ENCODE measurements around the gene SLC19A1.

The SLC19A1 gene

DNA sequence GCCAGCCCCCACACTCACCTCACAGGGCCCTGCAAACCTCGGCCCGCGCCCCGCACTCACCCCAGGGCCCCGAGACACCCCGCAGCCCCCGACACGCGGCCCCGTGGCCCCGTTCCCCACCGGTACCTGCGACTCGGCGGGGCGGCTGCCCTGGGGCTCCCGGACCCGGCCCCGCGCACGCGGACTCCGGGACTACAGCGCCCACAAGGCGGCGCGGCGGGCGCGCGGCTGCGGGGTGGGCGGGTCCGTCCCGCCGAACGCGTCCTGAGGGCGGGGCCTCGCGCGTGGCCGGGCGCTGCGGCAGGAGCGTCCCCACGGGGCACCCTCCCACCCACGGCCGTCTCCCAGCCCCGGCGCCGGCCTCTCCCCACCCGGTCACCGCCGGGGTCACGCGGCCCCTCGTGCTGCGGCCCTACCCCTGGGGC, at the start of gene SLC19A1:
Gene SLC19A1, minus strand, starts transcription at position 199 of the 425 bp plus-strand sequence. CDS start 4,481 bp downstream, outside the sequence.
- H3K4me3 ChIP-seq (ENCODE audit: low read depth in 1 of 2, low read length in 1 of 2), result peak within 1 kb of the TSS; percentile 84 to 88
- no peaks in the 10 kb centered on the region for H3K27me3 ChIP-seq
- H3K4me1 ChIP-seq (ENCODE audit: control insufficient read depth in 1 of 2, insufficient read depth in 1 of 2, low read depth in 1 of 2, low read length in 1 of 2), result peaks cover 56 to 76% of the 10 kb centered on the region in 2 experiments
- no peaks in the 10 kb centered on the region for H3K9me3 ChIP-seq
- peak within 1 kb of the TSS; percentile 97 for H3K27ac ChIP-seq
- TF ChIP-seq, protein P1, sequence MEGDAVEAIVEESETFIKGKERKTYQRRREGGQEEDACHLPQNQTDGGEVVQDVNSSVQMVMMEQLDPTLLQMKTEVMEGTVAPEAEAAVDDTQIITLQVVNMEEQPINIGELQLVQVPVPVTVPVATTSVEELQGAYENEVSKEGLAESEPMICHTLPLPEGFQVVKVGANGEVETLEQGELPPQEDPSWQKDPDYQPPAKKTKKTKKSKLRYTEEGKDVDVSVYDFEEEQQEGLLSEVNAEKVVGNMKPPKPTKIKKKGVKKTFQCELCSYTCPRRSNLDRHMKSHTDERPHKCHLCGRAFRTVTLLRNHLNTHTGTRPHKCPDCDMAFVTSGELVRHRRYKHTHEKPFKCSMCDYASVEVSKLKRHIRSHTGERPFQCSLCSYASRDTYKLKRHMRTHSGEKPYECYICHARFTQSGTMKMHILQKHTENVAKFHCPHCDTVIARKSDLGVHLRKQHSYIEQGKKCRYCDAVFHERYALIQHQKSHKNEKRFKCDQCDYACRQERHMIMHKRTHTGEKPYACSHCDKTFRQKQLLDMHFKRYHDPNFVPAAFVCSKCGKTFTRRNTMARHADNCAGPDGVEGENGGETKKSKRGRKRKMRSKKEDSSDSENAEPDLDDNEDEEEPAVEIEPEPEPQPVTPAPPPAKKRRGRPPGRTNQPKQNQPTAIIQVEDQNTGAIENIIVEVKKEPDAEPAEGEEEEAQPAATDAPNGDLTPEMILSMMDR (IDR thresholded peaks at IDR 0.05), result peak; percentile 82
- peaks cover 29% of the 10 kb centered on the region for H3K36me3 ChIP-seq

DNA sequence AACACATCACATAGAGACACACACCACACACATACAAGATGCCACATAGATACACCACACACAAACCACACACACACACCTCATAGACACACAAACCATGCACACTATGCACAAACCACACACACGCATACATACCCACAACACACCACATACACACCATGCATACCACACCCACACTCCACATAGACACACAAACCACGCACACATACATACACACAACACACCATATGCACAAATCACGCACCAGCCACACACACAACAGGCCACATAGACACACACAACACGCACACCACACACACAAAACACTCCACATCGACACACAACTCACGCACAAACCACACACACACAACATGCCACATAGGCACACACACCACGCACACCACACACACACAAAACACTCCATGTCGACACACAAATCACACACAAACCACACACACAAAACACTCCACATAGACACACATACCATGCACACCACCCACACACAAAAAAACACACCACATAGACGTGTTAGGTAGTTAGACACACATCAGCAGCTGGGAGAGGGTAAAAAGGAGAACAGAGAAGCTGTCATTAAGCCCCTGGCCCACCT, 49.5 kb upstream of the SLC19A1 start:
- Histone ChIP-seq H3K4me1 (ENCODE audit: control insufficient read depth in 1 of 2, insufficient read depth in 1 of 2, low read depth in 1 of 2, low read length in 1 of 2) (peaks cover 11 to 21% of the 10 kb centered on the region in 2 experiments), H3K27me3 (peaks cover 68% of the 10 kb centered on the region), H3K9me3 (peaks cover 5% of the 10 kb centered on the region), H3K36me3 (no peaks in the 10 kb centered on the region), H3K27ac (no peak overlapping the region), H3K4me3 (ENCODE audit: low read depth in 1 of 2, low read length in 1 of 2) (no peak overlapping the region)
- TF ChIP-seq, protein P1 (IDR thresholded peaks at IDR 0.05), result no peak

DNA sequence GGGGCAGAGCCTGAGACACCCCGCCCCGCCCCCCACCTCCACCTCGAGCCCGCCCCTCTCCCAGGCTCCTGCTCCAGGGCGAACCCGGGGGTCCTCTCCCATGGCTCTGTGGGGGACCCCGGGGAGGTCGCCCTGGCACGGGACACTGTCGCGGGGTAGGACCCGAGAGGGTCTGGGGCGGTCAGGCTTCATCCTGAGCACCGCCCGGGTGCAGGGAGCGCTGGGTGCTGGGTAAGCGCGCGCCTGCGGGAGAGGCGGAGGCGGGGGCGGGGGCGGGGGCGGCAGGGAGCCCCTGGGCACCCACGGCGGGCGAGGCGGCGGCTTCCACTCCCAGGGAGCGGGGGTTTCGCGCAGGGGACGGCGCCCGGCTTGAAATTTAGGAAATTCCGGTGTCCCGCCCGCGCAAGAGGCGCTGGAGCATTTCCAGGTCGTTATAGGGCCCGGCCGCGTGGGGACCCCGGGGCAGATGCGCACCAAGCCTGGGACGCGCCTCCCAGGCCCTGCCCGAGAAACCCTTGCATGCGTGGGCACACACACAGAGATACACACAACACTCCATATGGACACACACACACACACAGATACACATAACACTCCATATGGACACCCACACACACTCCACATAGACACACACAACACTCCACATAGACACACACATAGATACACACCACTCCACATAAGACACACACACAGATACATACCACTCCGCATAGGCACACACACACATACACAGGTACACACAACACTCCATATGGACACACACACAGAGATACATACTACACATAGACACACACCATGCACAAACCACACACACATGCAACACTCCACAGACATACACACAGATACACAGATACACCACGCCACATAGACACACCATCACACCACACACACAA, 48.7 kb upstream of the SLC19A1 start:
- H3K9me3 ChIP-seq, result peaks cover 10% of the 10 kb centered on the region
- peak overlapping the region; percentile 12 for H3K27ac ChIP-seq
- H3K4me3 ChIP-seq (ENCODE audit: low read depth in 1 of 2, low read length in 1 of 2), result peak overlapping the region in 1 of 2 experiments; percentile 68
- no peaks in the 10 kb centered on the region for H3K36me3 ChIP-seq
- H3K4me1 ChIP-seq (ENCODE audit: control insufficient read depth in 1 of 2, insufficient read depth in 1 of 2, low read depth in 1 of 2, low read length in 1 of 2), result peaks cover 8 to 16% of the 10 kb centered on the region in 2 experiments
- H3K27me3 ChIP-seq, result peaks cover 75% of the 10 kb centered on the region
- TF ChIP-seq, protein P1 (IDR thresholded peaks at IDR 0.05), result no peak

DNA sequence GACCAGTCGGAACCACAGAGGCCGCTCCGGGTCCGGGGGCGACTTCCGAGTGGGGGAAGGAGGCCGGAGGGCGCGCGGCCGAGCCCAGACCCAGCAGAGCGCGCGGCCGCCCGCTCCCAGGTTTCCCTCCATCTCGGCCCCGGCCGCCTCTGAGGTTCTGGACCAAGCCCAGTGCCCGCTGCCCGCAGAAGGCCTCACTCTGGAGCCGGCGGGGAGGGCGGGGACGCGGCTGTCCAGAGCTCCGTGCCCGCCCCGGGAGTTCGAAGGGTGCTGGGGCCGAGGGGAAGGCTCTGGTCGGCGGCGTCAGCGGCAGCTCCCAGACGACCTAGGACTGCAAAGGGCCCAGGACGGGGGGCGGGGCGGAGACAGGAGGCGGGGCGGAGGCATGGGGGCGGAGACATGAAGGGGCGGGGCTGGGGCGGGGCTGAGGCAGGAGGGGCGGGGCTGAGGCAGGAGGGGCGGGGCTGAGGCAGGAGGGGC, 48.0 kb upstream of the SLC19A1 start:
- Histone ChIP-seq H3K27me3 (peaks cover 75% of the 10 kb centered on the region), H3K9me3 (peaks cover 10% of the 10 kb centered on the region), H3K4me1 (ENCODE audit: control insufficient read depth in 1 of 2, insufficient read depth in 1 of 2, low read depth in 1 of 2, low read length in 1 of 2) (peaks cover 8 to 16% of the 10 kb centered on the region in 2 experiments), H3K4me3 (ENCODE audit: low read depth in 1 of 2, low read length in 1 of 2) (peak overlapping the region; percentile 54 to 68), H3K36me3 (no peaks in the 10 kb centered on the region), H3K27ac (peak overlapping the region; percentile 39)
- TF ChIP-seq, protein P1 (IDR thresholded peaks at IDR 0.05), result no peak

DNA sequence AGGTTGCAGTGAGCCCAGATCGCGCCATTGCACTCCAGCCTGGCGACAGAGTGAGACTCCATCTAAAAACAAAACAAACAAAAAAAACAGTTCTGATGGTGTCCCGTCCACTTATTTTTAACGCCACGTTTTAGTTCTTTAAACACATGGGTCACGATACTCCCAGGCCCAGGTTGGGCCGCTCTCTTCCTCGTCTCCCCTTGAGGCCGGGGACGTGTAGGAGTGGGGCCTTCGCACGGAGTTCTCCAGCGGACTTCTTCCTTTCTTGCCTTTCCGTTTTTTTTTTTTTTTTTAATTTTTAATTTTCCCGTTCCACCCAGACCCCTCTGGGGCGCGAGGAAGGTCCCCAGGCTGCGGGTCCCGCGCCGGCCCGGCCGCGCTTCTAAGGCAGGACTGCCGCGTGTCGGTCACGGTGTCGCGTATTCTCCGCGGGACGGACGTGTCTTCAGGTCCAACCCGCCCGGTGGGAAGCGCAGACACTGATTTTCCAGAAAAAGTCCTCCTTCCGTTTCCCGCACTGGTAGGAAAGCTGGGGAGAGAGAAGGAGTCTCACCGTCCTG, 47.5 kb upstream of the SLC19A1 start:
- H3K36me3 ChIP-seq, result no peaks in the 10 kb centered on the region
- TF ChIP-seq, protein P1 (IDR thresholded peaks at IDR 0.05), result no peak
- H3K27me3 ChIP-seq, result peaks cover 70% of the 10 kb centered on the region
- H3K9me3 ChIP-seq, result peaks cover 10% of the 10 kb centered on the region
- H3K27ac ChIP-seq, result peak overlapping the region; percentile 39
- peaks cover 8 to 16% of the 10 kb centered on the region in 2 experiments for H3K4me1 ChIP-seq (ENCODE audit: control insufficient read depth in 1 of 2, insufficient read depth in 1 of 2, low read depth in 1 of 2, low read length in 1 of 2)
- H3K4me3 ChIP-seq (ENCODE audit: low read depth in 1 of 2, low read length in 1 of 2), result peak overlapping the region; percentile 54 to 68

All from neutrophil (primary cell).